Subcutaneous adipose tissue (tissue), 4 donors: ENCODE results near the gene INTS7. TPM values are rescaled to one million over a fixed set of nuclear protein-coding genes. Genes with fewer than 3 reads are reported as not detected.

Experiments used
- total RNA-seq, 4 donors: library from RNA; depleted of rRNA; stranded (reverse); fragments of >200 nt; gene quantifications; one replicate each; pipeline ENCODE4 v1.1.0, GENCODE V29; 2016
- TF ChIP-seq, protein P1 (sequence below): fragments of 450-650 bp; IDR thresholded peaks from one replicate; pipeline ENCODE4 v1.5.1; 2016; ENCODE audit warnings: low read depth, mild to moderate bottlenecking, control low read depth, antibody characterized with exemption, moderate library complexity

Gene INTS7
- total RNA-seq, 4 donors from 2014 or later: 4.0 to 11.6 (median 6.6) TPM

- TF ChIP-seq, protein P1, sequence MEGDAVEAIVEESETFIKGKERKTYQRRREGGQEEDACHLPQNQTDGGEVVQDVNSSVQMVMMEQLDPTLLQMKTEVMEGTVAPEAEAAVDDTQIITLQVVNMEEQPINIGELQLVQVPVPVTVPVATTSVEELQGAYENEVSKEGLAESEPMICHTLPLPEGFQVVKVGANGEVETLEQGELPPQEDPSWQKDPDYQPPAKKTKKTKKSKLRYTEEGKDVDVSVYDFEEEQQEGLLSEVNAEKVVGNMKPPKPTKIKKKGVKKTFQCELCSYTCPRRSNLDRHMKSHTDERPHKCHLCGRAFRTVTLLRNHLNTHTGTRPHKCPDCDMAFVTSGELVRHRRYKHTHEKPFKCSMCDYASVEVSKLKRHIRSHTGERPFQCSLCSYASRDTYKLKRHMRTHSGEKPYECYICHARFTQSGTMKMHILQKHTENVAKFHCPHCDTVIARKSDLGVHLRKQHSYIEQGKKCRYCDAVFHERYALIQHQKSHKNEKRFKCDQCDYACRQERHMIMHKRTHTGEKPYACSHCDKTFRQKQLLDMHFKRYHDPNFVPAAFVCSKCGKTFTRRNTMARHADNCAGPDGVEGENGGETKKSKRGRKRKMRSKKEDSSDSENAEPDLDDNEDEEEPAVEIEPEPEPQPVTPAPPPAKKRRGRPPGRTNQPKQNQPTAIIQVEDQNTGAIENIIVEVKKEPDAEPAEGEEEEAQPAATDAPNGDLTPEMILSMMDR: no peak
These were observed 663 bp upstream of the INTS7 start for GRCh38 chr1:212035835-212036605.

DNA sequence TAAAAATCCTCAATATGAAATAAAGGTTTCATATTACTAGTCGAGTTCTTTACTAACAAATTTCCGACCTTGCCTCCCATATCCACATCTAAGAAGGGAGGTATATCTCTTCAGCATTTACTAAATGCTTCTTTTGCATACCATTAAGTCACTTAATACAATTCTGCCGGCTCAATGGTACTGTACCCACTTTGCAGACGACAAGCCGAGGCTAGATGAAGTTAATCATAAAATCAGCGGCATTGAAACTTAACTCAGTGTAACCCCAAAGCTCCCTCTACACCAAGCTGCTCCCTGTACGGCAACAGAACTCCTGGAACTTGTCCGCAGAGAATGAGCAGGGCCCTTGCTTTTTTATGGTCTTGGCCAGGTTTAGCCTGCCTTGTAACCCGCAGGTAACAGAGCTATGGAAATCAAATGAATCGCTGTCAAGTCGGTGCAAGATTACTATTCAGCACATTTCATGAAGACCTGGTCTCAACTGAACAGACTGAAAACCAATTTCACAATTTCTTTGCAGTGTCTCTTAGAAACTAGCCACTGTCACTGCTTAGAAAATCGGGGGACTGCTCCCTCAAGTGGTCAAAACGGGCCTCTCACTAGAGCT, 738 bp downstream of the INTS7 start:
- TF ChIP-seq, protein P1: no peak

DNA sequence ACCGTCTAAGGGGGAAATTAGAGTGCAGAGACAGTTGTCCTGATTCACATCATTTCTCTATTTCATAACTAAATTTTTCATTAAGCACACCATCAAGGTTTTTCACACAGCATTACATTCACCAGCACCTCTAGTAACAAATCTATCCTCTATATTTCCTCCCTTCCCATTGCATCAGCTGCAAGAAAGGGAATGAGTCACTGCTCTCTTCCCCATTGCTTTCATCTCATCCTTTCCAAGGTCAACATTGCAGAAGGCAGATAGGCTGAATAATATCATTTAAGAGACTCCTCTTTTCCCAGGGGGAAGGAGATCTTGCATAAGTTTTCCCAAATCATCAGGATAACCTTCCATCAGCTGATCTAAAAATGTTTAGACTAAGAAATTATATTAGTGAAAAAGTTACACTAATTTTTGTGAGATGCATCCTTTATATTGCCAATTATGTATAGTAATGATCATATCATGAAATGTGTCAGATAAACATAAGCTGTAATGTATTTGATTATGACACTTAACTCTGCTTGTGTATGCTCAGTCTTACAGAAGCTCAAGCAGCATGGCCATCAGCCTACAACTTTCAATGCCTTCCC, 4.3 kb downstream of the INTS7 start:
- TF ChIP-seq, protein P1: no peak

DNA sequence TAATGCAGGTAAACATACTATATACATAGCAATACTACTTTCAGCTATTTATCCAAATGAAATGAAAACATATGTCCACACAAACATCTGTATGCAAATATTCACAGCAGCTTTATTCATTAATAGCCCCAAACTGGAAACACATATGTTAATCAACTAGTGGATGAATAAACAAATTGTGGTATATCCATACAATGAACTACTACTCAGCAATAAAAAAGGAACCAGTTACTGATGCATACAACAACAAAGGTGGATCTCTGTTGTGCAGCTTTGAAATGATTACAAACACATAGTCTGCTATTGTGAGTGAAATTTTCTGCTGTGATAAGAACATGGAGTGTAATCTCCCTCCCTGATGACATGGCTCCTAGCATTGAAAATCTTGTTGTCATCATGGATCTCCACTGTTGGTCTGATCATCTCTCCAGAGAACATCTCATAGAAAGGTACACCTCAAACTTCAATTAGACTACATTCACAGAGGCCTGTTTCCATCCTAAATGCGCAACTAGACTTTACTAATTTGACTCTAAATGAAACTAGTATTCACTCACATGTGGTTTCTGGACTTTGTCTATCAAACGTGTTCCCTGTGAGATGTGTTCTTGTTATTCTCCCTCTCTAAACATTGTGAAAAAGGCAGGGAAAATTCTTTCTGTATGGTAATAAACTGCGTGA, 10.7 kb downstream of the INTS7 start:
- TF ChIP-seq, protein P1: no peak

- TF ChIP-seq, protein P1: no peak
These were observed 13.8 kb downstream of the INTS7 start for GRCh38 chr1:212021563-212021962.

- TF ChIP-seq, protein P1: no peak
These were observed 14.4 kb downstream of the INTS7 start for GRCh38 chr1:212020975-212021374.

DNA sequence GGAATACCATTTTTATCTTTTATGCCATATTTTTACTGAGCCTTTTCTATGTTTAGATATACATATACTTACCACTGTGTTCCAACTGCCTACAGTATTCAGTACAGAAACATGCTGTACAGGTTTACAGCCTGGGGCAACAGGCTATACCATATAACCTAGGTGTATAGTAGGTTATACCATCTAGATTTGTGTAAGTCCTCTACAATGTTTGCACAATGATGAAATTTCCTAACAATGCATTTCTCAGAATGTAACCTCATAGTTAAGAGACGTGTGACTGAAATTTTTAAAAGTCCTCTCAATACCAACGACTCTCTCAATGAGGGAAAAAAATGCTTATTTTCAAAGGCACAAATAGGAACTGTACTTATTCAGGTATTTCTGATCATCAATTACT, 21.7 kb downstream of the INTS7 start:
- TF ChIP-seq, protein P1: no peak
